Natural killer cell treated with Interleukin-12 subunit alpha and Interleukin-12 subunit beta and Interleukin-15 and Interleukin-18, amount 100 ng/mL, for 72 hours (primary cell): ENCODE measurements around the gene LRRTM4. TPM values are rescaled to one million over a fixed set of nuclear protein-coding genes. Genes with fewer than 3 reads are reported as not detected.
"Not testable (repeated sequence)": the region's sequence is repeated elsewhere in the genome, so short reads cannot be mapped to it uniquely, and the experiment has no call there.

ENCODE experiments used
- ATAC-seq, 2 donors: fragments of 150-1000 bp; cut with Tn5 transposase in 1 of 2; sonication (Bioruptor Pico), chemical (Tn5 transposase) in 1 of 2; 2 replicates each; pipeline ENCODE4 v1.10.0; 2021
- DNase-seq: peaks from one replicate; pipeline ENCODE4 v3.0.0; 2022; ENCODE audit warnings: low spot score
- H3K27ac Mint-ChIP-seq, 2 donors: 1 replicate in 1 of 2; 2 replicates in 1 of 2; pipeline ENCODE4 v1.8.0; 2022; ENCODE audit warnings: mixed read lengths in 2 of 2, mild to moderate bottlenecking in 1 of 2, moderate library complexity in 1 of 2
- H3K27me3 Mint-ChIP-seq, 2 donors: 1 replicate in 1 of 2; 2 replicates in 1 of 2; pipeline ENCODE4 v1.8.0; 2022; ENCODE audit warnings: mixed read lengths in 2 of 2
- H3K36me3 Mint-ChIP-seq: one replicate; pipeline ENCODE4 v1.8.0; 2022; ENCODE audit warnings: mixed read lengths
- H3K4me1 Mint-ChIP-seq, 2 donors: 1 replicate in 1 of 2; 2 replicates in 1 of 2; pipeline ENCODE4 v1.8.0; 2022; ENCODE audit warnings: low read depth in 2 of 2, mixed read lengths in 2 of 2, mild to moderate bottlenecking in 1 of 2
- H3K4me3 Mint-ChIP-seq: one replicate; pipeline ENCODE4 v1.8.0; 2022; ENCODE audit warnings: mixed read lengths
- H3K9me3 Mint-ChIP-seq: 2 replicates; pipeline ENCODE4 v1.8.0; 2022; ENCODE audit warnings: mixed read lengths
- total RNA-seq, 2 donors: library from RNA; stranded (reverse); gene quantifications; one replicate each; pipeline ENCODE4 v1.2.3, GENCODE V29; 2022

Gene LRRTM4
- total RNA-seq, 2 donors from 2014 or later, result not detected

GRCh38 chr2:77210725-77211124 lies 311.5 kb downstream of the LRRTM4 start:
- ATAC-seq (no peak), DNase-seq (no peak)
- Mint-ChIP-seq H3K27me3 (no peaks in the 10 kb centered on the region), H3K4me1 (no peaks in the 10 kb centered on the region), H3K9me3 (peaks cover 15% of the 10 kb centered on the region), H3K36me3 (no peaks in the 10 kb centered on the region), H3K27ac (no peak overlapping the region), H3K4me3 (no peak overlapping the region)

GRCh38 chr2:77207331-77207730 lies 314.8 kb downstream of the LRRTM4 start:
- Mint-ChIP-seq H3K4me3 (no peak overlapping the region), H3K36me3 (peaks cover 6% of the 10 kb centered on the region), H3K27me3 (no peaks in the 10 kb centered on the region), H3K27ac (no peak overlapping the region), H3K9me3 (peaks cover 19% of the 10 kb centered on the region), H3K4me1 (no peaks in the 10 kb centered on the region)
- DNase-seq (no peak), ATAC-seq (no peak)

- Mint-ChIP-seq H3K4me3 (no peak overlapping the region), H3K9me3 (peaks cover 11% of the 10 kb centered on the region), H3K4me1 (no peaks in the 10 kb centered on the region), H3K27ac (no peak overlapping the region), H3K36me3 (peaks cover 6% of the 10 kb centered on the region), H3K27me3 (no peaks in the 10 kb centered on the region)
- DNase-seq (no peak), ATAC-seq (no peak)
Measured at GRCh38 chr2:77201755-77202154, 320.4 kb downstream of the LRRTM4 start.

GRCh38 chr2:77199411-77199810 lies 322.8 kb downstream of the LRRTM4 start:
- Mint-ChIP-seq H3K27ac (no peak overlapping the region), H3K9me3 (peaks cover 3% of the 10 kb centered on the region), H3K4me3 (no peak overlapping the region), H3K4me1 (no peaks in the 10 kb centered on the region), H3K27me3 (no peaks in the 10 kb centered on the region), H3K36me3 (no peaks in the 10 kb centered on the region)
- DNase-seq (no peak), ATAC-seq (no peak)

- H3K36me3 Mint-ChIP-seq, result no peaks in the 10 kb centered on the region
- H3K4me3 Mint-ChIP-seq, result no peak overlapping the region
- no peaks in the 10 kb centered on the region for H3K27me3 Mint-ChIP-seq
- H3K27ac Mint-ChIP-seq, result no peak overlapping the region
- H3K4me1 Mint-ChIP-seq, result no peaks in the 10 kb centered on the region
- H3K9me3 Mint-ChIP-seq, result no peaks in the 10 kb centered on the region
- DNase-seq (no peak), ATAC-seq (no peak)
Measured at GRCh38 chr2:77193858-77194448, 328.2 kb downstream of the LRRTM4 start.

GRCh38 chr2:77192811-77193289 lies 329.3 kb downstream of the LRRTM4 start:
- H3K4me3 Mint-ChIP-seq, result no peak overlapping the region

GRCh38 chr2:77191665-77192064 lies 330.5 kb downstream of the LRRTM4 start:
- Mint-ChIP-seq H3K4me3 (no peak overlapping the region), H3K27me3 (no peaks in the 10 kb centered on the region), H3K4me1 (no peaks in the 10 kb centered on the region), H3K36me3 (no peaks in the 10 kb centered on the region), H3K9me3 (peaks cover 9% of the 10 kb centered on the region), H3K27ac (no peak overlapping the region)
- DNase-seq (no peak), ATAC-seq (no peak)

More at GRCh38 chr2:77192811-77193289, 329.3 kb downstream of the LRRTM4 start:
- no peak for DNase-seq
- Mint-ChIP-seq H3K27ac (no peak overlapping the region), H3K36me3 (no peaks in the 10 kb centered on the region), H3K4me1 (no peaks in the 10 kb centered on the region), H3K9me3 (peaks cover 9% of the 10 kb centered on the region), H3K27me3 (no peaks in the 10 kb centered on the region)
- ATAC-seq, result no peak

GRCh38 chr2:77190721-77191346 lies 331.3 kb downstream of the LRRTM4 start:
- H3K9me3 Mint-ChIP-seq, result peaks cover 11% of the 10 kb centered on the region
- no peak overlapping the region for H3K27ac Mint-ChIP-seq
- H3K4me3 Mint-ChIP-seq, result no peak overlapping the region
- no peak for ATAC-seq
- no peaks in the 10 kb centered on the region for H3K4me1 Mint-ChIP-seq
- H3K36me3 Mint-ChIP-seq, result no peaks in the 10 kb centered on the region
- H3K27me3 Mint-ChIP-seq, result no peaks in the 10 kb centered on the region
- no peak for DNase-seq

GRCh38 chr2:77185052-77185451 lies 337.1 kb downstream of the LRRTM4 start:
- Mint-ChIP-seq H3K4me1 (no peaks in the 10 kb centered on the region), H3K27me3 (no peaks in the 10 kb centered on the region), H3K36me3 (peaks cover 5% of the 10 kb centered on the region), H3K9me3 (peaks cover 21% of the 10 kb centered on the region), H3K27ac (no peak overlapping the region), H3K4me3 (no peak overlapping the region)
- ATAC-seq (no peak), DNase-seq (no peak)

GRCh38 chr2:77179297-77179696 lies 342.9 kb downstream of the LRRTM4 start:
- Mint-ChIP-seq H3K36me3 (peaks cover 5% of the 10 kb centered on the region), H3K9me3 (peaks cover 20% of the 10 kb centered on the region), H3K4me1 (no peaks in the 10 kb centered on the region), H3K27ac (no peak overlapping the region), H3K4me3 (no peak overlapping the region), H3K27me3 (no peaks in the 10 kb centered on the region)
- no peak for ATAC-seq
- no peak for DNase-seq

- H3K36me3 Mint-ChIP-seq, H3K27me3 Mint-ChIP-seq, ATAC-seq, H3K4me3 Mint-ChIP-seq, H3K4me1 Mint-ChIP-seq, DNase-seq, H3K27ac Mint-ChIP-seq: not testable (repeated sequence)
- H3K9me3 Mint-ChIP-seq, result peaks cover 13% of the 10 kb centered on the region
Measured at GRCh38 chr2:77175266-77175780, 346.9 kb downstream of the LRRTM4 start.

- Mint-ChIP-seq H3K36me3 (peaks cover 16% of the 10 kb centered on the region), H3K9me3 (peaks cover 26% of the 10 kb centered on the region), H3K4me3 (no peak overlapping the region), H3K27me3 (no peaks in the 10 kb centered on the region), H3K4me1 (no peaks in the 10 kb centered on the region), H3K27ac (no peak overlapping the region)
- DNase-seq, result no peak
- no peak for ATAC-seq
Measured at GRCh38 chr2:77169426-77169825, 352.8 kb downstream of the LRRTM4 start.

GRCh38 chr2:77164021-77164420 lies 358.2 kb downstream of the LRRTM4 start:
- H3K27ac Mint-ChIP-seq, ATAC-seq: not testable (repeated sequence)

GRCh38 chr2:77161009-77161408 lies 361.2 kb downstream of the LRRTM4 start:
- Mint-ChIP-seq H3K9me3 (peaks cover 32% of the 10 kb centered on the region), H3K36me3 (peaks cover 22% of the 10 kb centered on the region), H3K27ac (no peak overlapping the region), H3K27me3 (no peaks in the 10 kb centered on the region), H3K4me3 (no peak overlapping the region), H3K4me1 (no peaks in the 10 kb centered on the region)
- DNase-seq (no peak), ATAC-seq (no peak)

More at GRCh38 chr2:77164021-77164420, 358.2 kb downstream of the LRRTM4 start:
- not testable (repeated sequence) for H3K27me3 Mint-ChIP-seq, DNase-seq, H3K4me3 Mint-ChIP-seq, H3K4me1 Mint-ChIP-seq
- Mint-ChIP-seq H3K9me3 (peaks cover 33% of the 10 kb centered on the region), H3K36me3 (peaks cover 23% of the 10 kb centered on the region)
